SK-N-MC (cell line): ENCODE measurements around the gene FHIT.

ENCODE experiments used
- EZH2 ChIP-seq: fragments of 200-600 bp; sonication (generic); IDR thresholded peaks from one replicate; pipeline ENCODE4 v1.6.1; 2017; ENCODE audit warnings: antibody characterized with exemption
- FOXP2 ChIP-seq: optimal IDR thresholded peaks from 2 replicates; pipeline ENCODE3; 2011; ENCODE audit warnings: mild to moderate bottlenecking, moderate library complexity; ENCODE audit not compliant: insufficient read depth; ENCODE audit errors: extremely low read length, control extremely low read depth
- POLR2AphosphoS5 ChIP-seq: IDR thresholded peaks from 2 replicates; pipeline ENCODE4 v1.6.1; 2012; ENCODE audit warnings: mild to moderate bottlenecking, low read depth, low read length, borderline replicate concordance

DNA sequence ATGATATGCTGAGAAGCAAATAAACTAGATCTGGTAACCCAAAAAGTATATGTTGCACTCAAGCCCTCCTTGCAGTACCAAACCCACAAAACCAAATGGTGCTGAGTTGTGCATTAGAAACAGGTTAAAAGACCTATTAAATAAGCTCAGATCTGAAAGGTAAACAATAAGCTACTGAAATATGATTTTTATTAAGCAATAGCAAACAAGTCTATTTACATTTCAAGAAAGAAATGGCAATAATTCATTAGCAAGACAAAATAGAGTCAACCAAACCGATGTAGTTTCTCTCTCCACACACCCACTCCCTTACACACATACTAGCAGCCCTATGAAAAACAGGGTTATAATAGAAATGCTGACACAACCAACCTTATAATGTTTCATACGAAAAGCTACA lies 760.3 kb downstream of the FHIT start:
- no peak for TF ChIP-seq POLR2AphosphoS5
- TF ChIP-seq EZH2 = no peak
- TF ChIP-seq FOXP2 = no peak
